ENCODE data around the gene MTFR2.

The MTFR2 gene

GRCh38 chr6:136249811-136250685 lies at the start of gene MTFR2:
Gene MTFR2, minus strand, starts transcription at chr6:136250311. Its CDS starts 1,212 bp downstream, at chr6:136249099.
- DNase-seq: peak; percentile 98

- DNase-seq: no peak
Observed at GRCh38 chr6:136294621-136295020, 44.5 kb upstream of the MTFR2 start.

- DNase-seq: peak; percentile 75
Observed at GRCh38 chr6:136290410-136291010, 40.4 kb upstream of the MTFR2 start.

- peak; percentile 99 for DNase-seq
Observed at GRCh38 chr6:136289579-136290409, 39.7 kb upstream of the MTFR2 start, which contains the start of gene BCLAF1. Gene BCLAF1, minus strand, starts transcription at chr6:136289846. Its CDS starts 9,980 bp downstream, at chr6:136279866.

GRCh38 chr6:136289327-136289578 lies 39.1 kb upstream of the MTFR2 start:
- DNase-seq: peak; percentile 77

- DNase-seq: peak; percentile 65
Observed at GRCh38 chr6:136288566-136289326, 38.6 kb upstream of the MTFR2 start.

- no peak for DNase-seq
Observed at GRCh38 chr6:136284909-136285308, 34.8 kb upstream of the MTFR2 start.

GRCh38 chr6:136282906-136283305 lies 32.8 kb upstream of the MTFR2 start:
- DNase-seq: no peak

GRCh38 chr6:136280032-136280609 lies 30.0 kb upstream of the MTFR2 start:
- DNase-seq: no peak

- no peak for DNase-seq
Observed at GRCh38 chr6:136274062-136274461, 24.0 kb upstream of the MTFR2 start.

- DNase-seq: no peak
Observed at GRCh38 chr6:136265101-136265500, 15.0 kb upstream of the MTFR2 start.

- no peak for DNase-seq
Observed at GRCh38 chr6:136262940-136263339, 12.8 kb upstream of the MTFR2 start.

- DNase-seq: no peak
Observed at GRCh38 chr6:136254851-136255466, 4.8 kb upstream of the MTFR2 start.

- DNase-seq: no peak
Observed at GRCh38 chr6:136253734-136254133, 3.6 kb upstream of the MTFR2 start.

- DNase-seq: no peak
Observed at GRCh38 chr6:136252441-136252840, 2.3 kb upstream of the MTFR2 start.

- no peak for DNase-seq
Observed at GRCh38 chr6:136251394-136251793, 1.3 kb upstream of the MTFR2 start.

GRCh38 chr6:136250686-136251008 lies 536 bp upstream of the MTFR2 start:
- DNase-seq: no peak

- DNase-seq: no peak
Observed at GRCh38 chr6:136249336-136249735, 775 bp downstream of the MTFR2 start.

- DNase-seq: no peak
Observed at GRCh38 chr6:136244061-136244616, 6.0 kb downstream of the MTFR2 start.

GRCh38 chr6:136236466-136237293 lies 13.4 kb downstream of the MTFR2 start:
- no peak for DNase-seq

- DNase-seq: peak; percentile 23
Observed at GRCh38 chr6:136235233-136235564, 14.9 kb downstream of the MTFR2 start.

Measured in DMS153 (cell line).